DMS 273 (cell line): ENCODE results near the gene FOXK1.

Experiments
- DNase-seq: peaks from one replicate; lab custom pipeline; 2025; ENCODE audit not compliant: unreplicated experiment; lab: John Stamatoyannopoulos, UW

FOXK1 gene

DNA sequence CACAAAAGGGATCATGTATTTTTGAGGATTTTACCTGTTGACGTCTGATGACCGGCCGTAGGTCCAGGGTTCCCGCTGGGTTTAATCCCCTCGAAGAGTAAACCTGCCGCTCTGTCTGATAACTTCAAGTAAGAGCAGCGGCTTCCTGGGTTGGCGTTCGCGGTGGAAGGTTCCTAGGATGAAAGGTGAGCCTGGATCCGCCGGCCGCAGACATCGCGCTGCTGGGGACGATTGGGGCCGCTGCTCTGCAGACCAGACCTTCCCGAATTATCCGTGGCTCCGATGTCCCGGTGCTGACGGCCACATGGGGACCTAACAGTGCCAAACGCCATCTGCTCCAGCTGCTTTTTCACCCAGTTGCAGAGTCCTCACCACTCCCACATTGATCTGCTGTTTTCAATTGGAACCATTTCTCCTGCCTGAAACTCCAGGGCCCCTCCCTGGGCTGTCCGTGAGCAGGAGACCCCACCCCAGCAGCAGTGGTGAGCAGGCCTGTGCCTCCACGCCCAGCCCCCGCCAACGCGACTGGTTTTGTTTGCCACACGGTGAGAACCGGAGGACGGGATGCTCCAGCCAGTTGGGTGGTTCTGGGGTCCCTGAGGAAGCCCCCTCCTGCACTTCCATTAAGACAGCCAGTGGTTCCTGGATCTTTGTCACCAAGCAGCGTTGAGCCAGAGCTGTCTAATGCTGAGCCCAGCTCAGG lies 81.1 kb downstream of the FOXK1 start:
- no peak for DNase-seq

DNA sequence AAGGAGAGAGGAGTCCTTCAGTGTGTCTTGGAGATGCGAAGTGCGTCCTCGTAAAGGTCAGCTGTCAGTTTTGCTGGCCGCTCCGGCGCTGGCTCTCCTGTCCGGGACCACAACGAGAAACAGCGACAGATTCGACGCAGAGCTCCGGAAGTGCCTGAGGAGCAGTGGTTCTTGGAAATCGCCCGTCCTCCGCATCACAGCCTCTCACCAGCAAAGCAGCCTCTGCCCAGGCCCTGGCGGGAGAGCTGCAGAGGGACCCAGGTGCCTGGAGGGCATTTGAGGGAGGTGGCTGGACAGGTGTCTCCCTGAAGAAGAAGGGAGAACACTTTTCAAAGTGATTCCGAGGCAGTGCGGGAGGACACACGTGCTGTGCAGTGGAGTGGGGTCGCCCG lies 81.7 kb downstream of the FOXK1 start:
- DNase-seq = no peak

DNA sequence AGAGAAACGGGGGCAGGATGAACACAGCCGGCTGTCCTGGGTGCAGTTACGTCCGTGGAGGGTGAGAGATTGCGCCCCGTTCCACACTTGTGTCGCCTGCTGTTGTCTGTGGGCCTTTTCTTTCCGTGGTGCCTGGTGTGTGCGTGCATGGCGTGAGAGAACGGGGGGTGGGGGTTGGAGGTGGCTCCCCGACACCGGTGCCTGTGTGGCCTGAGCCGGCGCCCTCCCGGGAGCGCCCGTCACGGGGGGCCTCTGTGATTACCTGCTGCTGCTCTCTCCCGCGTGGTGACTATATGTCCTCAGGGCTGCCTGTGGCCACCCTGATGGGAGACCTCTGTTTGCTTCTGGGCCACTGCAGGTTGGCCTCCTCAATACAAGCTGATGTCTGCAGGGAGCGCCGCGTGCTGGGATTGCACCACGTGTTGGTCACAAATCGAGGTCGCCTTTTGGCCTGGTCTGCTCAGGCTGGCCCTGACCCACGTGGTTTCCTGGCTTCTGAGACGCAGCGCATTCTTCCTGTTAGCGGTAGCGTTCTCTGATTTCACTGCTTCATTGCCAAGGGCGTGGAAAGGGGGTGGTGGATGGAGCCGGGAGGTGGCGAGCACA lies 82.4 kb downstream of the FOXK1 start:
- DNase-seq = no peak

DNA sequence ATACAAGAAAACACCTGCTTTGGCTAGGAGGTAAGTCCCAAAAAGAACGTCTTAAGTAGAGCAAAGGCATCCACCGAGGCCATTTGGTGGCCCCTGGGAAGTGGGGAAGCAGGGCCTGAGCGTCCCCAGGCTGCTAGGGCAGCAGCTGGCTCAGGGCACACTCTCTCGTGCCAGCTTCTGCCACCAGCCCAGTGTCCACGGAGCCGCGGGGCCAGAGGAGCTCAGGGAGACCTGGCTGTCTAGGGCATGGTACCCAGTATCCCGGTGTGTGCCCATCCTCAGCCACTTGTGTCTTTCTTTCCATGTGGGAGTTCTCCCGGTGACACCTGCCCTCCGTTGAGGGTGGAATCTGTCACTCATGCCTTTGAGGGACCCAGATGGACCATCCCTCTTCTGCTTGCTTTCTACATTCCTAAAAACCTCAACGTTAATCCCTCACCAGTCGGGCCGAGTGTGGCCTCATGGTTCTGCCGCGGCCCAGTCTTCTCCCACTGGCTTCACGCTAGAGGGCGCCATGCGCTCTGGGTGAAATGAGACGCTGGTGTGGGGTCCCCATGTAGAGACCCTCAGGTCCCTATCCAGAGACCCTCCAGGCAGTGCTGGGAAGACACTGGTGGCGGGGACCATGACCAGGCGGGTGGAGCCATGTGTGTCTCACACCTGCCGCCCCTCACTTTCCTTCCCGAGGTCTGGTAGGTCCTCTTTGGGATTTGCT lies 83.8 kb downstream of the FOXK1 start:
- DNase-seq = no peak

DNA sequence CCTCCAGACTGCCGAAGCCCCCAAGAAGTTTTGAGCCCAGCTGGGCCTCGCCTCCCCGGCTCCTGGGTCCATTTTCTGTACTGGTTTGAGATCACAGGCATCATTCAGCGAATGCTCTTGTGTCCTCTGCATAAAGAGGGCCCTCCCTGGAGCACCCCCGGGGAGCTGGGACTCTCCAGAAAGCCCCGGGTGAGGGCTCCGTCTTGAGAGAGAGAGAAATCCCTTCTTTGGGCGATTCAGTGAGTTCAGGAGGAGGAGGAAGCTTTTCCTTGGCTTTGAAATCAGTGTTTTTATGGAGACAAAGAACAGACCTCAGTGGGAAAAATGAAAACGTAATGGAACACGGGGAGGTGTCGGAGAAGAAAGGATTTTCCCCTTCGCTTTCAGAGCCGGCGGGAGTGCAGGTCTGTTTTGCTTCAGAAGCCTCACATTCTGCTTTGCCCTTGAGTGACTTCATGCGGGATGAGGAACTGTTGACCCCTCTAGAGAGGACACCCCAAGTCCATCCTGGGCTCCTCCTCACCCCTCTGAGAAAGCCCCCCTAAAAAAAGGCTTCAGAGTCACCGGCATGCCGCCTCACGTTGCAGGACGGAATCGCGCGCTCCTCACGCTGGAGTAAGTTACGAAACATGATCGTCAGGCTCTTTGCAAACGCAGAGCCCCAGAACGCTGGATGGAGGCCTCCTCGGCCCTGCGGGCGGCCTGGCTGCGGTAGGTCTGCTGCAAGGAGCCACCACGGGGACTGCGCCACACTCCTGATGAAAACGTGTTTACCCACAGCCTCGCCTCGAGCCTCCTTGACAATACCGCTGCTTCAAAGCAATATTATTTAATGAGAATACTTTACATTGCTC lies 84.8 kb downstream of the FOXK1 start:
- no peak for DNase-seq

DNA sequence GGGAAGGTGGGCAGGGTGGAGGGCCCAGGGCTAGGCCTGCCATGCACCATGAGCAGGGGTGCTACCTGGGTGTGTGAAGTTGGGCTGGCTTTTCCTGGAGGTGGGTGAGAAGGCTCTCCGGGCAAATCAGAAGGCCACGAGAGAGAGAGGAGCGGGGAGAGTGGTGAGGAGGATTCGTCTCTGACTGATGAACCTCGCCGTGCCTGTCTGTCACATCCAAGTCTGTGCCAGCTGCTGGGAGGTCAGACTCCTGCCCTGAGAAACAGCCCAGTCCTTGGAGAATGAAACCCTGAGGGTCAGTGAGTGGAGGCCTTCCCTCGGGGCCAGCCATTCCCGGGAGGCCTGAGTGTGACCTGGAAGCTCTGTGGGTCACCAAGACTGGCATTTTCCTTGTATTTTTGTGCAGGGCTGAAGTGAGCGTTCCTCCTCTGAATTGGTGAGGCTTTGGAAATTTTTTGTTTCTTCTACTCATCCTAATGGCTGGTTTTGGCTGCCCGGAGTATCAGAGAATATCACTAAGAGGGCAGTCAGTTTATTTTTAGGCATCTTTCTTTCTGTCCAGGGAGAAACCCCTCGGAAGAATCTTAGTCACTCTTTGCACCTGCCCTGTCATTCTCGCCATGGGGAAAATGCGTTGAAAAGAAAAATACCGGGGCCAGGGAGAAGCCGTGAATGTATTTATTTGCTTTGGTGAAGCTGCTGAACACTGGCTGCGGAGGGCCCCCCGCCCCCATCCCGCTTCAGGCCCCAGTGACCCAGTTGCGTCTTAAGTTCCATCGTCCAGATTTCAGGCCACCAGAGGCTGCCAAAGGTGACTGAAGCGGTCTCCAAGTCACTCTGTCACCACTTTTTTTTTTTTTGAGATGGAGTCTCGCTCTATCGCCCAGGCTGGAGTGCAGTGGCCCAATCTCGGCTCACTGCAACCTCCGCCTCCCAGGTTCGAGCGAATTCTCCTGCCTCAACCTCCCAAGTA lies 86.8 kb downstream of the FOXK1 start:
- DNase-seq = no peak

DNA sequence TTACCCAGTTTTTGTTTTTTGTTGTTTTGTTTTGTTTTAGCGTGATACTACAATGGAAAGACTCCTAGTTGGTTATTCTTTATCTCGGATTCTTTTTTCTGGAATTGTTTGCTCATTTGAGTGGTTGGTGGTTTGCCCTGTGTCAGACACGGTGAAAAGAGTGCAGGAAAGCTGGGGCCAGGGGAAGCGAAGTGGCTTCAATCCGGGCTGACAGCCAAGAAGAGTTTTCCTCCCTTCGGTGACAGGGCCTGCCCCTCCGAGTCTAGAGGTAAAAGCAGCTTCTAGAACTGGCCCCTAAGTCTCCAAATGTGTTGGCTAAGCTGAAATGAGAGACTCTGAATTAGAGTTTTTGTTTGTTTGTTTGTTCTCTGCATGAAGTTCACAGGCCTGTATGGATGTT lies 87.7 kb downstream of the FOXK1 start:
- no peak for DNase-seq

DNA sequence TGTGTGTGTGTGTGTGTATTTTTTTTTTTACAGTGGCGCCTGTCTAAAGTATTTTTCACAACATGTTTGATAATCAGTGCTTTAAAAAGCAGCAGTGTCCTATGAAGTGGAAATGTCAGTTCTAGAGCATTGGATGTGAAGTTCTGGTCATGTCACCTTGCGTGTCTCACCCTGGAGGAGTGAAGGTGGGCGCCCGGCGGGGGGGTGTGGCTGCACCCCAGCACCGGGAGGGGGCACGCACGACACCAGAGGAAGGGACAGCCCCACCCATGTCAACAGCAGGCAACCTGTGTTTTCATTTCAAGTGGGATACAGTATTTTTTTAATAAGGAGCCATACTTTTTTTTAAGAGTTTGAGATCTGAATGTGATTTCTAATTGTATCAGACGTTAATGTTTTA lies 88.8 kb downstream of the FOXK1 start:
- no peak for DNase-seq

DNA sequence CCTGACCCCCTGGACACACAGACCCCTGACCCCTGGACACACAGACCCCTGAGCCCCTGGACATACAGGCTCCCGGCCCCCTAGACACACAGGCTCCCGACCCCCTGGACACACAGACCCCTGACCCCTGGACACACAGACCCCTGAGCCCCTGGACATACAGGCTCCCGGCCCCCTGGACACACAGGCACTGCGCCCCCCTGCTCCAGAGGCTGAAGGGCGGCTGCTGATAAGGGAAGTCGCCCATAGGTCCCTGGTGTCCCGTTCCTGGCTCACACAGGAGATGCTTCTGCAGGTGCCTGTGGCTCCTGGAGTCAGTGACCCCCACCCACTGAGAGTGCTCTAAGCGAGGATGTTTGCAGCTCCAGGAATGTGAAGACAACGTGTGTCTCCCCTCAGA lies 89.6 kb downstream of the FOXK1 start:
- DNase-seq = no peak

DNA sequence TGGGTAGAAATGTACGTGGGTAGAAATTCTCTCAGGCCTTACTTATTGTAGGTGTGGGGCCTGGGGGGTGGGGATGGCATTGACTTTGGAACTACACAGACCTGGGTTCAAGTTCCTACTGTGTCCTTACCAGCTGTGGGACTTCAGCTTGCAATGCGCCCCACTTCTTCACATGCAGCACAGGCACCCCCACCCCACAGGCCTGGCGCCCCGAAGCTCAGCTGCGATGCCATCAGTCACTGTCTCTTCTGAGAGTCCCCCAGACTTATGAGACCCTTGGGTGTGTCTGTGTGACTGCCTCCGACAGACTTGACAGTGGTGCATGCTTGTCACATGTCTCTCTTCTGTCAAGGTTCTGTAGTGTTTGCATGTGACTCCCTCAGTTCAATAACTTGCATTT lies 90.2 kb downstream of the FOXK1 start:
- DNase-seq = no peak

DNA sequence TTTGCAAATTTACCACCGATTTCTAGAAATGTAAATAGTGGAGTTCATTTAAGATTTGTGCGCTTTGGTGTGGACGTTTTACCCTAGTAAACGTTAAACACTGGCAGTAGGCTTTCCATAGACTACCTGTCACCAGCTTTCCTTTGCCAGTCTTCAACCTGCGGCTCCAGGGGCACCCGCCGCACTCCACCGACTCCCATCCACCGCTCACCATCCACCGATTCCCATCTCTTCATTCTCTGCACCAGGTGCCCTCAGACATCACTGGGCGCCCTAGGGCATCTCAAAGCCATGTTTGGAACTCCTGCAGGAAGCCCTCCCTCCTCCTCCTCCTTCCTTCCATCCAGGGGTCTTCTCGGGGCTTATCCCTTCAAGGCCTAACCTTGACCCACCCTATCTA lies 91.9 kb downstream of the FOXK1 start:
- no peak for DNase-seq

DNA sequence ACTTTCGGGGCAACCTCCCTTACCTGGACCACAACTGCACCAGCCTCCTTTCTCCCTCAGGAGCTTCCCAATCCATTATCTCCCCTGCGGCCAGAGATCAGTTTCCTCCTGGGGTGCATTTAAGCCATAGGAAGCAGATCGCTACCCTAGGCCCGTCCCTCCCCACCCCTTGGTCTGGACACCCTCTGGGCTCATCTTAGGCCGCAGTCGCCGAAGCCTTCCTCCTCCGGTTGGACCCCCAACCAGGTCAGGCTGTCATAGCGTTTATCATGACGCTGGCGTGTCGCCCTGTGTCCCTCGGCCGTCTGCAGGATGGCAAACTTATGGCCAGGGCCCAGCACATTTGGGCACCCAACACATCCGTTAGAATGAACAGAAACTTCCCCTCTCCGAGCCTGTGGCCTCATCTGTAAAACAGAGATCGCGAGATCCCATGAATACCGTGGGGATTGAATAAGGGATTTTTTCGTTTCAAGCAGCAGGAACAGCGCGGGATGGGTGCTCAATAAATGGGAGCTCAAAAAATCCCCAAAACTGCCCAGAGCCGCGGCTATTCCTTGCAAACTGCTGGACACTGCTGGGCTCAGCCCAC lies 92.7 kb downstream of the FOXK1 start:
- peak; percentile 82 for DNase-seq

DNA sequence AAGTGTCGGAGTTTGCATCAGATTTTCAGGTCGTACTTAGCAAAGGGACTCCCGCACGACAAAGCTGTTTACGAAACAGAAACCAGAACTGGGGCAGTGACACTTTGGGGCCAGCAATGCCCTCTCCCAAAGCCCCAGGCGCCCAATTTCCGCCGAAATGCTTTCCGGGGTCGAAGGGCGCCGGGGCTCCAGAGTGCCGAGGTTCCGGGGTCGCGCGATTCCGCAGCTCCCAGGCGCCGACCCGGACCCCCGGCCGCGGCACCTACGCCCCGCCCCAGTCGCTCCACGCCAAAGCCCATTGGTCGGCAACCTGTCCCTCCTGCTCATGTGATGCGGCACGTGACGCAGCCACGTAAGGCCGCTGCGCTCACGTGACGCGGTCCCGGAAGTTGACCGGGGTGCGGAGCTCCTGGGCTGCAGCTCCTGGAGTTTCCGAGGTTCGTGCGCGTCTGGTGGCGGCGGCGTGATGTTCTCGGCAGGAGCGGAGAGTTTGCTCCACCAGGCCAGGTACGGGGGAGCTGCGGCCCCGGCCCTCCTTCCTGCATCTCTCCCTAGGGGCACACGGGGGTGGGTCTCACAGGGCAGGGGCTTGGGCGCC lies 93.3 kb downstream of the FOXK1 start, which contains the start of gene AP5Z1:
TSS of gene AP5Z1 (plus strand) at position 374 of the 598 bp plus-strand sequence. CDS start at position 467, 93 bp downstream.
- peak; percentile 99 for DNase-seq

DNA sequence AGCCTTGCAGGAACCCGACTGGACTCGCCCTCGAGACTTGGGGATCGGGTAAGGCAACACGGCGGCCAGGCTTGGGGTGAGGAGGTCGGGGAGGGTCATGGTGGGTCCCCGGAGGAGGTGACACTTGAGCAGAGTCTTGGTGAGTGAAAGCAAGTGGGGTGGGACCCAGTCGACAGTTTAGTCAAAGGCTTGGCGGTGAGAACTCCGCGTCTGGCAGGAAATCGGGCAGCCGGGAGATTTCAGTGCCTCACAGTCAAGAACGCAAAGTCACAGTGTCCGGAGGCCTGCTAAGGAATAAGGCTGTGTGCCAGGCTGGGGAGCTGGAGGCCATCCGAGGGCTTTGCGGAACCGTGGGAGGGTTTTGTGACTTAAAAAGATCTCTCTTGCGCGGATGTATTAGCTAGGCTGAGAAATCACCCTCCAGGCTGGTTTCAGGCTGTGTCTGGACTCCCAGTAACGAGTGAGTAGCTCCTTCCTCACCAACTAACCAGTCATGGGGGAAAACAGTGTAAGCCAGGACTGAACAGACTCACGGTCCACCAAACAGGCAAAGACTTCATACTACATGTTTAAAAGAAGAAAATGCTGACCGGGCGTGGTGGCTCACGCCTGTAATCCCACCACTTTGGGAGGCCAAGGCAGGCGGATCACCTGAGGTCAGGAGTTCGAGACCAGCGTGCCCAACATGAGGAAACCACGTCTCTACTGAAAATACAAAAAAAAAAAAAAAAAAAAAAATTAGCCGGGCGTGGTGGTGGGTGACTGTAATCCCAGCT lies 93.9 kb downstream of the FOXK1 start:
- DNase-seq = peak; percentile 59

DNA sequence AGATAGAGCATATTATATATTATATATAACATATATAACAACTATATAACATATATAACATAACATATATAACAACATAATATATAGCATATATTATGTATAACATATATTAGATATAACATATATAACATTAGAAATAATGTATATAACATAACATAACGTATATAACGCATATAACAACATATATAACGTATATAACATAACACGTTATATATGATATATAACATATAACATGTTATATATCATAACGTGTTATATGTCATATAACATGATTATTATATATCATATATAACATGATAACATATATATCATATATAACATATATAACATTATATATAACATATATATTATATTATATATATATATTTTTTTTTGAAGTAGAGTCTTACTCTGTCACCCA lies 97.0 kb downstream of the FOXK1 start:
- DNase-seq = no peak

DNA sequence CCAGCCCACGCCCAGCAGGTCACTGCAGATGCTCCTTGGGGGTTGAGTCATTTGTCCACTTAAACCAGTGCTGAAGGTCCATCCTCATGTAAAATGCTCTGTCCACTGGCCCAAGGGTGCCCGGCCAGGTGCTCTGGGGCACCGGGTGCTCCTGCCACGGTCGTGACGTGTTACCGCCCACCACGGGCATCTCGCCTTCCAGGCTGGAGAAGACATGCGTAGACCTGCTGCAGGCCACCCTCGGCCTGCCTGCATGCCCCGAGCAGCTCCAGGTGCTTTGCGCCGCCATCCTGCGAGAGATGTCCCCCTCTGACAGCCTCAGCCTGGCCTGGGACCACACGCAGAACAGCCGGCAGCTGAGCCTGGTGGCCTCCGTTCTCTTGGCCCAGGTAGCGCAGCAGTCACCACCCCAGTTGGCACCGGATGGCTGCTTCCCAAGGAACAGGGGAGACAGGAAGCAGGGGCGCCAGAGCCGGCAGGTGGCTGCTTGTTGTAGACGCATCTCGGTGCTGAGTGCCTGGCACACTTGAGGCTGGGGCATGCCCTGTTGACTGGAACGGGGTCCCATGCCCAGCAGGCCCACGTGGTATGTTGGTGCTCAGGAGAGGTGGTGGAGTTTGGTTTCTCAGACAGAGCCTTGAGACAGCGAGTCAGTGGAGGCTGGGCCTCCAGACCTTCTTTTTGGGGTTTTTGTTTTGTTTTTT lies 99.4 kb downstream of the FOXK1 start:
- no peak for DNase-seq

DNA sequence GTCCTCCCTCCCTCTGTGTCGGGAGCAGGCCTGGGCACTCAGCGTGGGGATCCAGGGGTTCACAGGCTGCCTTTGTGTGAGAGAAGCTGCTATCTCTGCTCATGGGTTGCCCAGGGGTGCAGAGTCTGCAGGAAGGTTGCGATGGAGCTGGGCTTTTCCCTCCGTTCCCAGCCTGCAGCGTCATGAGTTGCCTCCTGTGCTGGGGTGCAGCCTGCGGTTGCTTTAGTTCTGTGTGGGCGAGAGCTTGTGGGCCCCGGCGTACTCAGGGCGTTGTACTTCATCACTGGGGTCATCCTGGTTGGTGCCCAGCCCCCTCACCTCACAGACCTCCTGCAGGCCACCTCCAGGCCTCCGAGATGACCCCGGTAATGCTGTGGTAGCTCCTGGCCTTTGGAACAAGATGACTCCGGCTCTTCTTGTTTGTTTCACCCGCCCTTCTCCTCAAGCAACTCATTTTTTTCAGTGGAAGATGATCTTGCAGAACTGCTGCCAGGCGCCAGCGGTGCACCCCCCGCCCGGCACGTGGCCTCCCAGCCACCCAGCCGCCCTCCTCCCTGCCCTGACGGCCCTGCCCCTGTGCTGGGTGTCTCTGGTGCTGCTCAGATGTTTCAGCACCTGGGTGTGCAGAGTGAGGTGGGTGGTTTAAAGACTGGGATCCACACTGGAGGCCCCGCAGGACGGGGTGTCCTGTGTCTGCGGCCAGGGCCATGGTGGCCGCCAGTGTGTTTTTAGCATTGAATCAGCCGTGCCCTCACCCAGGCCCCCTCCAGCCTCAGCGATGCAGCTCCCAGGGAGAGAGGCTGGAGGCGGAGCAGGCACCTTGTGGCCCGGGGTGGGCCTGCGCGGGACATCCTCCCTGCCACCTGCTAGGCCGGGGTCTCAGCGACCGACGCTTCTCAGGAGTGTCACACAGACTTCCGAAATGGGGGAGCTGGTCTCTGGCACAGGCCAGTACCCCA lies 100.5 kb downstream of the FOXK1 start:
- DNase-seq = no peak
